D341Med (cell line): ENCODE measurements around the gene CDH11.

ENCODE experiments used
- DNase-seq: peaks from one replicate; pipeline ENCODE4 v3.0.0; 2012; ENCODE audit warnings: low spot score

CDH11 gene

DNA sequence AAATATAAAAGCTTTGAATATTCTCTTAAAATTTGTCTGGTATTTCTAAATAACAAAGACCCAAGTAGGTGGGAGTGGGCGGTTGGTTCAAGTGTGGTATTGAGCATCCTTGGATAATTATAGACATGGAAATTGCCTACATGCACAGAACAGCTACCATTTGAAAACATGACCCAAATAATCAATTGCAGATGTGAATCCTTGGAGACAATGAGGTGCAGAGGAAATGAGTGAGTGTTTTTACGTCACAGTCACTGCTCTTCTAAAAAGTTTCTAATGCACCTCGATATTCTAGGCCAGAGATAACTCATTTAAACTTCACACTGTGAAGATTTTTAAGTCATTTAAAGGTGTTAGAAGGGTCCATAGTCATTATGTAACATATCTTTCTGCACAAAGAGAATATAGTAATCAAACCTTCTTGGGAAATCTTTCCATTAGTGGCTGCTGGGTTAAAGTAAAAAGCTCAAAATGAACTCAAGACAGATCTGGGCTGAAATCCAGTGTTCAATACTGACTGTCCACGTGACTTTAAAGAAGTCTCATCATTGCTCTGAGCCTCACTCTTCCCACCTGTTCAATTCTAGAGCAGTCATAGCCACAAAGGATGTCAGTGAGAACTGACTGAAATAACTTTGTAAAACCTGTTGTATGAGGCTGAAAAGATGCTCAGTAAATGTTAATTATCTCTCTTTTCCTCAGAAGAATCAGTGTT, 144.5 kb downstream of the CDH11 start:
- DNase-seq = no peak

DNA sequence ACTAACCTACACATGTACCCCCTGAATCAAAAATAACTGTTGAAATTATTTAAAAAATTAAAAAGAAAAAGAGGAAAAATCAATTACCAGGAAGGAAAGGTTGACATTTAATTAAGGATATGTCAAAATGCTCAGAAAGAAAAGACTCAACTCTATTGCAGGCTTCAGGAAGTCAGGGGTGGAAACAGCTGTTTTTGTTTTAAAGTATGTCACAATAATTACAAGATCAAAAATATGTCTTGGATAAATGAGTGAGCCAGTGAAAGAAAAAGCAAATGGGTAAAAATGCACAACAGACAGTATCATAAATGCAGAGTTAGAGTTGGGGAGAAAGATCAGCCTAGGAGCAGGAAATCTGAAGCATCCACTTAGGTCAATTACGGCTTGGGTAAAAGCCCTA, 146.0 kb downstream of the CDH11 start:
- DNase-seq = no peak

DNA sequence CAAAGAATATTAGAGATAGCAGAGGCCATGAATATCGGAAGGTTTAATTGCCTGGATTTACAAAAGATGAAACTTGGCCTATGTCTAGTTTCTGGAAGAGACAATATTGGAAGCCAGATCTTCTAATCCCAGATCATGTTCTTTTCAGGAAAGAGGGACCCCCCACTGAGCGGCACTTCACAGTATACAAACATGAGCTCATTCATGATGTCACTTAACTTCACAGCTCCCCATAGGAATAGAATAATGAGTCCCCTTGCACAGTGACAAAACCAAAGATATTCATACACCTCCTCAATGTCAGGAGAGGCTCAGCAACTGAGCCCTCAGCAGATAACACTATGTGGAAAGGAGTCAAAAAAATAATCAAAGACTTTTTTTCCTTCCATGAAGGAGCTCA, 147.5 kb downstream of the CDH11 start:
- DNase-seq = no peak

DNA sequence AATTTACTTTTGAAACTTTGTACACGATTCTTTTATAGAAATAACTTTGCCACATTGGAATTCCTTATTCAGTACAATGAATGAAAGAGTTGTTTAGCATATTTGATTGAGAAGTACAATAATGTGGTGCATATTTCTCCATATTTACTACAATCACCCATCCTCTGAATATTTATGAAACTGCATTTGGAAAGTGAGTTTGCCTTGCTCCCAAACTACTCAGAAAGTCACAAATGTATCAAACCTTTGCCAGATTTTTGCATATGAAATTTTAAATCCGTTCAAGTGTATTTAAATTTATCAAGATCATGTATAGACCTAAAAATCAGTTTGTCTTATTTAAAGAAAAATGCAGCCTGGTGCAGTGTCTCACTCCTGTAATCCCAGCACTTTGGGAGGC, 148.7 kb downstream of the CDH11 start:
- no peak for DNase-seq

DNA sequence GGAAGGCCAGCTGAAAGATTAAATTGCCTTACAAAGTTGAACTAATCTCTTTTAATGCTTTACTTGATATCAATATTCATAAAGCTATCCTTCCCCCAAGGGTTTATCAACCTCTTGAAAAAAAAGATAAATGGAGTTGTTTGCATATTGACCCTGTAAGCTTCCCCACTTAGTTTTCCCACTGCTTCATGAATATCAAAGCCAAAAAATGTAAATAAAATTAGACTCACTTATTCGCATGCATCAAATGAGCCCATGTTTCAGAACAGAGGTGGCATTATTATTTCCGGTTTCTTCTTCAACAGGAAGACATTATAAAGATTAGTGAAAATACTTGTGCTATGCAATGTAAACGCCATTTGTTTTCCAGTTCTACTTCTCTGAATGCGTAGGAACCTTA, 150.7 kb downstream of the CDH11 start:
- no peak for DNase-seq

DNA sequence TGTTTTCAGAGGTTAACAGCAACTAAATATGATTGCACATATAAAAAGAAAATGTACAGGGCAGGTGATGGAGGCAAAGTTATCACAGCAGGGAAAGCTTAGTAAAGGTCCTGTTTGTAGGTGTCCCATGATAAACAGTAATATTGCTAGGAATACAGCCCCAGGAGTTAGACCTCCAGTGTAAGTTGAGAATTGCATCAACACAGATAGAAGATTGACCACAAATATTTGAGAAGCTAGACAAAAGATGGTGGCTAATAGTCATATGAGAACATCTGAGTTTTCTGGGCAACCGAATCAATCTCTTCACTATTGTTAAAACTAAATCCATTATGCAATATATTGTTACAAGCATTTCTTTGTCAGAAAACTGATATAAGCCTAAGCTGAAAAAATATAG, 152.6 kb downstream of the CDH11 start:
- DNase-seq = no peak

DNA sequence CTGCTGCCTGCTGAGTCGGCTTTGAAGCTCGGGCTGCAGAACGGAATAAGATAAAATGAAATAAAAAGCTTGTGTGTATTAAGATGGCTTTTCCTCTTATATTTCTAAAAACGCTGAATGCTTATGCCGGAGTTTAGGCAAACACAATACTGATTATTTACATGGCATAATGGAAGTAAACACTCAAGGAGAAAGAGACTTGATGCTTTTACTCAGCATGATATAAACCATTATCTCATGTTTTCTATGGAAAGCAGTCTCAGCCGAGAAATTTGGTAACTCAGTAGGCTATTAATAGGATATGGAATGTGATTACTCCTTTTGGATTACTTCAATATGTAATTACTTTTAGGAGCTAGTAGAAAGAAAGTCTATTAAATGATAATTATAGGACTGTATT, 153.3 kb downstream of the CDH11 start:
- no peak for DNase-seq

DNA sequence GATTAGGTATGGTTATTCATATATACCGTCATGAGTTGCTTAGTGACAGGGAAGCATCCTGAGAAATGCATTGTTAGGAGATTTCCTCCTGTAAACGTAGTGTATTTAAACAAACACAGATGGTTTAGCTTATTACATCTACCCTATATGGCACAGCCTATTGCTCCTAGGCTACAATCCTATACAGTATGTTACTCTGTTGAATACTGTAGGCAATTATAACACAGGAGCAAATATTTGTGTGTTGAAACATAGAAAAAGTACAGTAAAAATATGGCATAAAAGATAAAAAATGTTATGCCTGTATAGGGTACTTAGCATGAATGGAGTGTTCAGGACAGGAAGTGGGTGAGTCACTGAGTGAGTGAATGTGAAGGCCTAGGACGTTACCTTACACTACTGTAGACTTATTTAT, 157.7 kb downstream of the CDH11 start:
- no peak for DNase-seq

DNA sequence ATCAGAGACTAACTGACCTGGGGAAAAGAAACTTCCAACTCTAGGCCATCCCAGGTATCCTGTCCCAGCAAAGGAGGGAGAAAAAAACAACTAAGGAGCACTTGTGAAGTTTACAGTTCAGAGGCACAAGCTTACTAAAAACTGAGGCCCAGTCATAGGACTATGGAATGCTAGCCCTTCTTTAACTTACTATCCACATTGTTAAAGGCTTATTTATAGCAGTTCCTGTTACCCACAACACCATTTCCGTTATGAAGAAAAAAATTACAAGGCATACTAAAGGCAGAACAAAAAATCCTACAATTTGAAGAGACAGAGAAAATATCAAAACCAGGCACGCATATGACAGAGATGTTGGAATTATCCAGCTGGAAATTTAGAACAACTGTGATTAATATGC, 159.1 kb downstream of the CDH11 start:
- no peak for DNase-seq

DNA sequence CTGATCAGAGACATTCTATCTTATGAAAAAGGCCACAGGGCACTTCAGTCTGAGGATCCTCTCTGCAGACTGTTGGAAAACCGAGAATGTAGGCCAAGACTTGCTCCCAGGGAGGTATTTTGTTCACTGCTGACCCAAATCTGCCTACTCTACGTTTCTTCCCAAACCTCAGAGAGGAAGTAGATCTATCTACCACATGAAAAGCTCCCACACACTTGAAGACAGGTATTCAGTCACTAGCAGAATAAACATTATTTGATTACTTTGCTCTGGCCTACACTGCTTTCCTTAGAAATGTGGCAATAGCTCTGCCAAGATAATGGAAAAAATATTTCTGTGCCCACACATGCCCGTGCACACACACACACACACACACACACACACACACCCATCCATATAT, 164.6 kb downstream of the CDH11 start:
- no peak for DNase-seq

DNA sequence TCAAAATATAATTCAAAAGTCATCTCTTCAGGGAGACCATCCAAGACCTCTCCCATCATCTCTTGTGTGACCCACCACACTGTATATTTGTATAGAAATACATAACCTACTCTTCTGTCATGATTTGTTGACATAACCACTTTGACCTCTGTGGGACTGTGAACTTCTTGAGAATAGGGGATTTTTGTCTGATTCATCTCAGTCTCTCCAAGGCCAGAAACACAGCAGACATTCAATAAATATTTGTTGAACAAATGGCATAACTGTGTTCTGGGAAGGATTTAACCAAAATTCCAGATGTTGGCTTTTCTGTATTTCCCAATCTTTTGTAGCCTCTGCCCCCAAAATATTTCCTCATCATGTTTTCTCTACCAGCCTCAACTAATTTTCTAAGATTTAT, 169.7 kb downstream of the CDH11 start:
- no peak for DNase-seq

DNA sequence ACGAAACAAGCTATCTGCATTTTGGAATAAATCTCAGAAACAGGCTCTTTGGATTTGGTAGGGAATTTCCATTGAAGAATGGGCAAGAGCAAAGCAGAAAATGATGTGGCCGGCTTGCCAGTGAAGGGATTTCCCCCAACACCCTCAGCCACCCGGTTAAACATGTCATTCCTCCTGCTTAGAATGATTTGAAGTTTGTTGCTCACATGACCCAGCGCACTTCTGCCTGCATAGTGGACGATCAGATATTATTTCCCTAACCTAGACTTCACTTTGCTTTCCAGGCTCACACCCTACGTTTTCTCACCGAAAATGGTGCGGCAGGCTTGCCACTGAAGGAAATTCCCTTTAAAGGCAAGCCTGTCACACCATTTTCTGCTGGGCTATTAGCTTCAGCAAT, 170.7 kb downstream of the CDH11 start:
- no peak for DNase-seq

DNA sequence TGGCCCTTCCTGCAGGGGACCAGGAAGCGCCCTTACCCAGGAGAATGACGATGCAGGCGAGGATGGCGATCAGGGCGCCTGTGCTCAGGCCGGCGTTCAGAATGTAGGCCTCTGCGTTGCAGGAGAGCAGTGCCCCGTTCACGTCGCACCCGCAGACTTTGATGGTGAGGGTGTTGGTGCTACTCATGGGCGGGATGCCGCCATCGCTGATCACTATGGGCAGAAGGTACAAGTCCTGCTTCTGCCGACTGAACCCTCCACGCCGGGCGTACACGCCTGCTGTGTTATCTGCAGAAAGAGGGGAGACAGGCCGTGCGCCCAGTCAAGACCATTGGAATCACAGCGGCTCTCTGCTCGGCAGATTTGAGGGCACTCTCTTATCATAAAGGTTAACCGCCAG, 171.1 kb downstream of the CDH11 start:
- DNase-seq = no peak

DNA sequence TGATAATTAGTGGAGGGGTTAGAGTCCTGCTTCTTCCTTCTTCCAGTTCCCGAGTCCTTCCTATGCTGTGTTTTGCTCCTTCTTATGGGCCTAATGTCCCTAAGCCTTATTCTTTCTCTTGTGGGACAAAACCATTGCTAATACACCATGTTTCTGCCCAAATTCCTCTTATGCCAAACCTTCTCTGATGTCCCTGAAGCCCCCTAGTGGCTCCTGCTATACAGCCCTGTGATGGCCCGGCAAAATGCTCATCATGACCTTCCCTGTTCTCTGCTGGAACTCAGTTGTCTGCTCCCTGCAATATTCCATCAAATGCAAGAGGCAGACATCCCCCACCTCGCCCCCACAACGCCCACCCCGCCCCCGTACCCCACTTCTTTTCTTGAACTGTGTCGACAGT, 171.6 kb downstream of the CDH11 start:
- no peak for DNase-seq

DNA sequence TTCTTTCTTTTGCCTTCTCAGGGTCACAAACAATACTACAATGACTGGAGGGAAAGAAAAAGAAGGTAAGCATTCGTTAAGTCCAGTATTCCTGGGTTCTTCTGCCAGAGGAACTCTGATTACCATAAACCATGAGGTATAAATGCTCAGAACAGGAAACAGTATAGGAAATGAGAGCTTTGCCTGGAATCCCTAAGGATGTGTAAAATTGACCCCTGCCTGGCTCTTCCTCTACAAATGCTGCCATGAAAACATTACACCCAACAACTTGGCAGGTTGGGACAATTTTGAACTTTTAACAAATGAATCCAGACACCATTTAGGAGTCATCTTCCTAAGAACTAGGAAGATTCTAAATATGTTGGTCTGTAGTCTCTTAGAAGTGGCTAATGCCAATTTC, 173.8 kb downstream of the CDH11 start:
- DNase-seq = no peak

DNA sequence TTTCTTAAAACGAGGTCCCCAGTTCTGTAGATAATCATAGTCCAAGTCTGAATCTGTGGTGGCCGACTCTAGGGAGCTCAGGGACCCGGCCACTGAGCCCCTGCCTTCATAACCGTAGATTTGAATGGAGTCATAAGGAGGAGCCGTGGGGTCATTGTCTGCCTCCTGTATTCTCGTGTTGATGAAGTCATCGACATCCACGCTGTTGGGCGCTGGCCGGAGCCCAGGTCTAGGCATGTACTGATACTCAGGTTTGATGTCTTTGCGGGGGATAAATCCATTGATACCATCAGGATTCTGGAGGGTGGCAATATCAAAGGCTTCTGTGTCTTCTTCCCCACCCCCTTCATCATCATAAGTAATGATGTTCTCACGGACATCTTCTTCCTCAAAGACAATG, 174.2 kb downstream of the CDH11 start:
- DNase-seq = no peak

DNA sequence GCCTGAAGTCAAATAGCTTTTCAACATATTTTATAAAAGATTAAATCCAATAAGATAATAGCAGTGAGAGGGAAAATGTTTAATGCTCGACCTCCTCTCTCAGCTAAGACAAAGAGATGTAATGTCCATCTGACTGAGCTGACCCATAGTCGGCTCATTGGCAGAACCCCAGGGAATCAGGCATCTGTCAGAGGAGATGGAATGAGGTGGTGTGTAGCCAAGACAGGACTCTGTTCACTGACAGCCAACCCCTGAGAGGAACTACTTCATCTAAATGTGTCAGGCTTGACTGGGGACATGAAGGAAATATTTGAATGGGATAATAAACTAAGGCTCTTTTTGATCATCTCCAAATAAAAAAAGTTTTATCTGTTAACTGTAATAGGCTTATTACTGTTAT, 188.0 kb downstream of the CDH11 start:
- DNase-seq = no peak

DNA sequence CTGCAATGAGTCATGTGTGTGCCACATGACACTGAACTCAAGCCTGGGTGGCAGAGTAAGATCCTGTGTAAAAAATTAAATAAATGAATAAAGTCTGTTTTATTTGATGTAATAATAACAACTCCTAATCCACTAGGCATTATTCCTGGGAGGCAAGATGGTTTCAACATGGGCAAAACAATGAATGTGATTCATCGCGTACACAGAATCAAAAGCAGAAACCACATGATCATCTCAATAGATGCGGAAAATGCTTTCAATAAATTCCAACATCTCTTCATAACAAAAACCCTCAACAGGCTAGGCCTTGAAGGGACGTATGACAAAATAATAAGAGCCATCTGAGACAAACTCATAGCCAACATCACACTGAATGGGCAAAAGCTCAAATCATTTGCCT, 195.4 kb downstream of the CDH11 start:
- DNase-seq = no peak

DNA sequence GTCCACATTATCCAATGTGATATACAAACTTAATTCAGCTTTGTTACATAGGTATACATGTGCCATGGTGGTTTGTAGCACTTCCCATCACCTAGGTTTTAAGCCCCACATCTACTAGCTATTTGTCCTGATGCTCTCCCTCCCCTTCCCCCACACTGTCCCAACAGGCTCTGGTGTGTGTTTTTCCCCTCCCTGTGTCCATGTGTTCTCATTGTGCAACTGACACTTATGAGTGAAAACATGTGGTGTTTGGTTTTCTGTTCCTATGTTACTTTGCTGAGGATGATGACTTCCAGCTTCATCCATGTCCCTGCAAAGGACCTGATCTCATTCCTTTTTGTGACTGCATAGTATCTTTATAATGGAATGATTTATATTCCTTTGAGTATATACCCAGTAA, 196.7 kb downstream of the CDH11 start:
- DNase-seq = no peak

DNA sequence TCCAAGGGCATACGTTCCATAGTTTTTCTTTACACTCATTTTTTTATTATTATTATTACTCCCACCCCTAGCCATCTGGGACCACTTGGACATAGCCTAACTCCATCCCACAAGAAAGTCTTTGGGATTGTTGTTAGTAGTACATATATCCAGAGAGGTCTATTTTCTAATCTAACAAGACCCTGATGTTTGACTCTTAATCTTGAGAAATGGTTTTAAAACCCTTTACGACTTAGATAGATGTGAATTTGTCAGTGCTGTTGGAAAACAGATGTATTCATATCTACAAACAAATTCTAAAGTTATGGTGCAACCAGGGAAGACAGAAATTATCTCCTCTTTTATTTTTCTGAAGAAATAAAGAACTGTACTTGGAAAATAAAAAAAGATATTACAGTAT, 197.8 kb downstream of the CDH11 start:
- DNase-seq = no peak

DNA sequence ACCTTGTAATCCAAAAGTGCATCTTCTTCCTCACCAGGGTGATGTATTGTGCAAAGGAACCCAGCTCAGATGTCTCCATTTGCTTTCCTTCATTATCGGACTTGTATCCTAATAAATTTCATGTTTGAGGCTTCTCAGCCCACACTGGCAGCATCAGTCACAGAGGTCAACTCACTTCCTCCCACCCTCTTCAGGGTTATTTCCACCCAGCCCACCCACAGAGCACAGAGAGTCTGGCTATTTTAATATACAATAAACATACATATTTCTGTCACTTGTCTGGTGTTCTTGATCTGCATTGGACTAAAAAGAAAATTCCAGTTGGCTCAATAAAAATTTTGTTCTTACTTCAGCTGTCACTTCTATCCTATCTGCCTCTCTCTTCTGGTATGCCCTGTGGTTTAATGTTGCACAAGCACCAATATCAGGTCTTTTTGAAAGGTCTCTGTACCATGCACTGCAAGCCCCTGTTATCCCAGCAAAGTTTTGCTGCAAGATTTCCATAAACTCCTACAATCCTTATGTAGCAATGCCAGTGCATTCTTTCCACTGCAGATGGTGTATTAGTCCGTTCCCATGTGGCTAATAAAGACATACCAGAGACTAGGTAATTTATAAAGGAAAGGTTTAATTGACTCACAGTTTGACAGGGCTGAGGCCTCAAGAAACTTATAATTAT, 201.8 kb downstream of the CDH11 start:
- DNase-seq = no peak

DNA sequence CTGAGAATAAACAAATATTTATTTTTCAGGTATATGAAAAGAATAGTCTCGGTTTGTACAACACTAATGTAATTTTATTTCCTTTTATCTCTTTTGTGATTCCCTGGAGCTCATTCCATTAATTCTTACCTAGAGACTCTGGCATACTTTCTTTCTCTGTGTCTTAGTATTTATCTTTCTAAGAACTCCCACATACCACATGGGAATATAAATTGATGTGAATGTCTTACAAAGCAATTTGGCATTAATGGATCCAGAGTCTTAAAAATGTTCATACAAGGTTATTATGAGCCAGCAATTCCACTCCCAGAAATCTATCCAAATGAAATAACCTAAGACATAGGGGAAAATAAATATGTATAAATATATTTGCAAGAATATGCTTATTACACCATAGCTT, 202.7 kb downstream of the CDH11 start:
- DNase-seq = no peak

DNA sequence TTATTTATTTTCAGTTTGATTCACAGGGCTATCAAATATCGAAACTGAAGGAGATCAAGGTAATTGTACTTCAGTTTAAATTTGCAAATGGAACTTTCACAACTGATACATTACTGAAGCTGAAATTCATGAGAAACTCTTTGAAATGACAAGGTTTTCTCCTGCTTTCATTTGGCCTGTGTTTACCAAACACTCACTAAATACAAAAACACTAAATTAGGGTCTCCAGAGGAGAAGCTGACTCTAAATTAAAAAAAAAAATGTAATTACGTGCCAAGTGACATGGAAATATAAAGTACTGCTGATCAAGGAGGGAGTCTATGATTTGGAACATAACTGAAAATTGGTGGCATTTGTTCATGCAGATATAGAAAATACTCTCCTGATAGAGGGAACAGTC, 205.8 kb downstream of the CDH11 start:
- DNase-seq = no peak

DNA sequence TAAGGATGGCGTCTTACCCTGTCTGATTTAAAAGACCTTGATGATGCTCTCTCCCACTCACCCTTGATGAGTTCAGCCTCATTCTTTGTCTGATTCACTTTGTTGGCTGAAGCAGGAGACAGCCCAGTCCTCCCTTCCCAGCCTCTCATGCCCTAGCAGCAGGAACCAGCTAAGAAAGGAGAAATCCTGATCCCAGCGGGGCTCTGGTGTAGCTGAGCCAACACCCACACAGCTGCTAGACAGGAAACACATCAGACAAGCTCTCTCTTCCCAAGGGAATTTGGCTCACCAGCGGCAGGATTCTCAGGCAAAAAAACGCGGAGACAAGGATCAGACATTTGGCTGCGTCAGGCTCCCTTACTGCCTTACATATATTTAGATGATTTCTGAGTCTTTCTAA, 211.5 kb downstream of the CDH11 start:
- DNase-seq = peak; percentile 88
